BE2C (cell line): ENCODE data around the gene LPIN2.

Source experiments
- DNase-seq: peaks from one replicate; pipeline ENCODE4 v3.0.0-alpha.2; 2020
- H3K27me3 ChIP-seq: fragments of 250-450 bp; sonication (Bioruptor Pico); 2 replicates; pipeline ENCODE4 v1.5.1; 2020; ENCODE audit warnings: mild to moderate bottlenecking
- H3K36me3 ChIP-seq: fragments of 250-450 bp; sonication (Bioruptor Pico); 2 replicates; pipeline ENCODE4 v1.5.1; 2020; ENCODE audit warnings: mild to moderate bottlenecking
- H3K4me1 ChIP-seq: fragments of 250-450 bp; sonication (Bioruptor Pico); 2 replicates; pipeline ENCODE4 v1.5.1; 2020
- H3K4me3 ChIP-seq: 2 replicates; pipeline ENCODE4 v1.5.1; 2011; ENCODE audit warnings: low read depth, low read length
- H3K9me3 ChIP-seq: fragments of 250-450 bp; sonication (Bioruptor Pico); 2 replicates; pipeline ENCODE4 v1.5.1; 2020
- CTCF ChIP-seq: IDR thresholded peaks from 2 replicates; pipeline ENCODE4 v1.5.1; 2012; ENCODE audit warnings: mild to moderate bottlenecking, low read depth, low read length

LPIN2 gene

GRCh38 chr18:2964361-2965010 is 48.5 kb downstream of the LPIN2 start:
- DNase-seq: no peak
- Histone ChIP-seq H3K27me3 (no peaks in the 10 kb centered on the region), H3K9me3 (no peaks in the 10 kb centered on the region), H3K4me1 (0 out of 2 replicates have a peak, but pooled peaks cover 4% of the 10 kb centered on the region), H3K4me3 (no peak overlapping the region), H3K36me3 (no peaks in the 10 kb centered on the region)
- TF ChIP-seq CTCF: no peak
